Lower leg skin (tissue), 4 donors: ENCODE data around the gene BPIFB2. TPM values are rescaled to one million over a fixed set of nuclear protein-coding genes. Genes with fewer than 3 reads are reported as not detected.

Experiments used
- DNase-seq, 2 donors: peaks; one replicate each; pipeline ENCODE4 v3.0.0-alpha.2; 2019; ENCODE audit warnings: low spot score in 2 of 2
- H3K4me3 ChIP-seq: fragments of 200-600 bp; sonication (generic); 2 replicates; pipeline ENCODE4 v1.5.1; 2017; ENCODE audit warnings: mild to moderate bottlenecking, low read depth; ENCODE audit not compliant: poor library complexity, severe bottlenecking
- CTCF ChIP-seq, 3 donors: fragments of 450-650 bp; IDR thresholded peaks; one replicate each; pipeline ENCODE4 v1.5.1; 2016; ENCODE audit warnings: antibody characterized with exemption in 3 of 3, mild to moderate bottlenecking in 3 of 3, moderate library complexity in 2 of 3
- POLR2A ChIP-seq, 2 donors: fragments of 450-650 bp; IDR thresholded peaks; one replicate each; pipeline ENCODE4 v1.6.1; 2016 to 2017; ENCODE audit warnings: antibody characterized with exemption in 2 of 2, mild to moderate bottlenecking in 1 of 2, moderate library complexity in 1 of 2
- WGBS, 2 donors: methylation state at CpG; one replicate each; pipeline ENCODE4 v1.1.5; 2018; 5-methylcytosine and 5-hydroxymethylcytosine counted together
- intact Hi-C: fragments of 100-400 bp; cut with DNase I; formaldehyde crosslinking; loops from one replicate; pipeline ENCODE4 v1.15.0; 2023; ENCODE audit warnings: low total_unique reads
- total RNA-seq, 4 donors: library from RNA; depleted of rRNA; stranded (reverse); fragments of >200 nt; gene quantifications; one replicate each; pipeline ENCODE4 v1.1.0, GENCODE V29; 2016

Gene BPIFB2
- total RNA-seq, 4 donors from 2014 or later: not detected

GRCh38 chr20:32980131-32980941 is 27.2 kb upstream of the BPIFB2 start:
- WGBS, 2 donors: 70 to 76% methylated on average over 13 to 18 of the region's 19 CpGs
- no peak overlapping the region for H3K4me3 ChIP-seq
- no peak for TF ChIP-seq POLR2A (IDR thresholded peaks at IDR 0.05)
- TF ChIP-seq CTCF (IDR thresholded peaks at IDR 0.05): no peak
- intact Hi-C loops: no loop called here
- no peak for DNase-seq

GRCh38 chr20:32980990-32981389 is 26.5 kb upstream of the BPIFB2 start:
- DNase-seq: no peak
- intact Hi-C loops: no loop called here
- WGBS, 2 donors: 86 to 87% methylated on average over 6 of the region's 6 CpGs
- no peak for TF ChIP-seq CTCF (IDR thresholded peaks at IDR 0.05)
- TF ChIP-seq POLR2A (IDR thresholded peaks at IDR 0.05): no peak
- no peak overlapping the region for H3K4me3 ChIP-seq

- no peak for DNase-seq
- no peak overlapping the region for H3K4me3 ChIP-seq
- TF ChIP-seq POLR2A (IDR thresholded peaks at IDR 0.05) (no peak), CTCF (IDR thresholded peaks at IDR 0.05) (no peak)
- WGBS, 2 donors: 29 to 45% methylated on average over 10 of the region's 10 CpGs
- intact Hi-C loops: no loop called here
Measured at GRCh38 chr20:32982617-32983458, 24.7 kb upstream of the BPIFB2 start.

- TF ChIP-seq CTCF (IDR thresholded peaks at IDR 0.05) (no peak), POLR2A (IDR thresholded peaks at IDR 0.05) (no peak)
- no peak overlapping the region for H3K4me3 ChIP-seq
- DNase-seq: no peak
- intact Hi-C loops: no loop called here
- 83 to 90% methylated on average over 12 of the region's 12 CpGs for WGBS, 2 donors
Measured at GRCh38 chr20:32983459-32984112, 23.9 kb upstream of the BPIFB2 start.

- H3K4me3 ChIP-seq: no peak overlapping the region
- intact Hi-C loops: no loop called here
- TF ChIP-seq POLR2A (IDR thresholded peaks at IDR 0.05): no peak
- no peak for TF ChIP-seq CTCF (IDR thresholded peaks at IDR 0.05)
- no peak for DNase-seq
- 63 to 69% methylated on average over 7 of the region's 7 CpGs for WGBS, 2 donors
Measured at GRCh38 chr20:32984196-32984595, 23.3 kb upstream of the BPIFB2 start.
